ENCODE data around the gene THBS3.
"Not testable (repeated sequence)": the region's sequence is repeated elsewhere in the genome, so short reads cannot be mapped to it uniquely, and the experiment has no call there.

THBS3 gene

GRCh38 chr1:155233502-155233901 is 25.8 kb upstream of the THBS3 start:
- DNase-seq = not testable (repeated sequence)

GRCh38 chr1:155232001-155232978 is 24.6 kb upstream of the THBS3 start:
- DNase-seq = not testable (repeated sequence)

GRCh38 chr1:155231302-155231701 is 23.6 kb upstream of the THBS3 start:
- DNase-seq = not testable (repeated sequence)

GRCh38 chr1:155228096-155228427 is 20.4 kb upstream of the THBS3 start:
- no peak for DNase-seq

- DNase-seq = peak; percentile 99
Observed at GRCh38 chr1:155227261-155228095, 19.8 kb upstream of the THBS3 start.

- peak; percentile 86 for DNase-seq
Observed at GRCh38 chr1:155226910-155227260, 19.2 kb upstream of the THBS3 start.

- DNase-seq = peak; percentile 86
Observed at GRCh38 chr1:155226188-155226909, 18.7 kb upstream of the THBS3 start.

- DNase-seq = not testable (repeated sequence)
Observed at GRCh38 chr1:155225404-155225759, 17.7 kb upstream of the THBS3 start.

GRCh38 chr1:155223047-155223446 is 15.3 kb upstream of the THBS3 start:
- DNase-seq = no peak

- DNase-seq = not testable (repeated sequence)
Observed at GRCh38 chr1:155220211-155220965, 12.7 kb upstream of the THBS3 start.

- peak; percentile 76 for DNase-seq
Observed at GRCh38 chr1:155219592-155220031, 11.9 kb upstream of the THBS3 start.

GRCh38 chr1:155218854-155219591 is 11.3 kb upstream of the THBS3 start:
- DNase-seq = peak; percentile 79

GRCh38 chr1:155214702-155215101 is 7.0 kb upstream of the THBS3 start:
- not testable (repeated sequence) for DNase-seq

- not testable (repeated sequence) for DNase-seq
Observed at GRCh38 chr1:155212051-155212440, 4.3 kb upstream of the THBS3 start.

GRCh38 chr1:155211381-155212050 is 3.8 kb upstream of the THBS3 start:
- not testable (repeated sequence) for DNase-seq

- DNase-seq = no peak
Observed at GRCh38 chr1:155210314-155211104, 2.8 kb upstream of the THBS3 start.

GRCh38 chr1:155209312-155209721 is 1.6 kb upstream of the THBS3 start:
- DNase-seq = no peak

- DNase-seq = peak; percentile 77
Observed at GRCh38 chr1:155208541-155209311, 1.0 kb upstream of the THBS3 start, which contains the start of gene MTX1. MTX1 (plus strand) TSS chr1:155208695; CDS start chr1:155208805, 110 bp downstream.
